GM12865 (cell line): ENCODE results near the gene SP2.

Experiments used
- DNase-seq: peaks from one replicate; pipeline ENCODE4 v3.0.0; 2010; ENCODE audit warnings: low read depth
- H3K4me3 ChIP-seq: 2 replicates; pipeline ENCODE4 v1.5.1; 2011; ENCODE audit warnings: mild to moderate bottlenecking, low read depth, low read length, control low read depth
- CTCF ChIP-seq: IDR thresholded peaks from 2 replicates; pipeline ENCODE4 v1.5.1; 2011; ENCODE audit warnings: low read length, control low read depth, low read depth, inconsistent platforms; ENCODE audit not compliant: insufficient read depth; ENCODE audit errors: missing control alignments

Gene SP2

GRCh38 chr17:47950448-47950847 is 54.4 kb downstream of the SP2 start:
- no peak for DNase-seq
- no peak overlapping the region for H3K4me3 ChIP-seq
- TF ChIP-seq CTCF = no peak

GRCh38 chr17:47952171-47953021 is 56.4 kb downstream of the SP2 start:
- DNase-seq = no peak
- H3K4me3 ChIP-seq = no peak overlapping the region
- no peak for TF ChIP-seq CTCF

- no peak for TF ChIP-seq CTCF
- H3K4me3 ChIP-seq = no peak overlapping the region
- DNase-seq = no peak
Measured at GRCh38 chr17:47953909-47954308, 57.9 kb downstream of the SP2 start.

- no peak for DNase-seq
- no peak for TF ChIP-seq CTCF
- H3K4me3 ChIP-seq = no peak overlapping the region
Measured at GRCh38 chr17:47955497-47956461, 59.7 kb downstream of the SP2 start.

- H3K4me3 ChIP-seq = no peak overlapping the region
- TF ChIP-seq CTCF = no peak
- no peak for DNase-seq
Measured at GRCh38 chr17:47956791-47957590, 61.0 kb downstream of the SP2 start.

GRCh38 chr17:47957591-47958490 is 61.8 kb downstream of the SP2 start, which contains the start of gene PRR15L:
Gene PRR15L, minus strand, starts transcription at chr17:47957883. Its CDS starts 4,649 bp downstream, at chr17:47953234.
- no peak for DNase-seq
- no peak within 1 kb of the TSS for H3K4me3 ChIP-seq
- no peak for TF ChIP-seq CTCF
